Coronary artery (tissue), 2 donors: ENCODE results near the gene PCSK5.

ENCODE experiments used
- DNase-seq: peaks from one replicate; pipeline ENCODE4 v3.0.0-alpha.2; 2017; ENCODE audit warnings: low spot score
- H3K27ac ChIP-seq, 2 donors: fragments of 200-600 bp; sonication (generic); one replicate each; pipeline ENCODE4 v1.5.1; 2016 to 2019
- H3K4me3 ChIP-seq: fragments of 200-600 bp; sonication (generic); 2 replicates; pipeline ENCODE4 v1.5.1; 2016; ENCODE audit warnings: mild to moderate bottlenecking, moderate library complexity
- CTCF ChIP-seq: fragments of 200-600 bp; sonication (generic); IDR thresholded peaks from one replicate; pipeline ENCODE4 v1.5.1; 2019; ENCODE audit warnings: antibody characterized with exemption

Gene PCSK5

GRCh38 chr9:76181020-76181641, 290.7 kb downstream of the PCSK5 start:
- no peak for DNase-seq
- Histone ChIP-seq H3K4me3 (no peak overlapping the region), H3K27ac (no peak overlapping the region)
- TF ChIP-seq CTCF: no peak

- no peak for DNase-seq
- H3K27ac ChIP-seq: no peak overlapping the region
Observed at GRCh38 chr9:76181781-76182180, 291.3 kb downstream of the PCSK5 start.

GRCh38 chr9:76185432-76185831, 295.0 kb downstream of the PCSK5 start:
- no peak for DNase-seq
- Histone ChIP-seq H3K27ac (no peak overlapping the region), H3K4me3 (no peak overlapping the region)
- no peak for TF ChIP-seq CTCF

More at GRCh38 chr9:76181781-76182180, 291.3 kb downstream of the PCSK5 start:
- no peak for TF ChIP-seq CTCF
- H3K4me3 ChIP-seq: no peak overlapping the region

- TF ChIP-seq CTCF: no peak
- H3K4me3 ChIP-seq: no peak overlapping the region
- DNase-seq: no peak
- H3K27ac ChIP-seq: no peak overlapping the region
Observed at GRCh38 chr9:76188286-76188685, 297.8 kb downstream of the PCSK5 start.

- Histone ChIP-seq H3K27ac (no peak overlapping the region), H3K4me3 (no peak overlapping the region)
- no peak for TF ChIP-seq CTCF
- no peak for DNase-seq
Observed at GRCh38 chr9:76188905-76189304, 298.4 kb downstream of the PCSK5 start.

- Histone ChIP-seq H3K4me3 (no peak overlapping the region), H3K27ac (no peak overlapping the region)
- no peak for DNase-seq
- TF ChIP-seq CTCF: no peak
Observed at GRCh38 chr9:76191493-76191892, 301.0 kb downstream of the PCSK5 start.

GRCh38 chr9:76192013-76192412, 301.5 kb downstream of the PCSK5 start:
- Histone ChIP-seq H3K27ac (no peak overlapping the region), H3K4me3 (no peak overlapping the region)
- TF ChIP-seq CTCF: no peak
- no peak for DNase-seq
